ENCODE measurements around the gene PRIM2.
A peak's percentile ranks its signal among the peaks of the same experiment; 100 is the strongest.
"Not testable (repeated sequence)": the region's sequence is repeated elsewhere in the genome, so short reads cannot be mapped to it uniquely, and the experiment has no call there.

The PRIM2 gene

GRCh38 chr6:57443181-57443580, 125.8 kb downstream of the PRIM2 start:
- H3K9ac ChIP-seq (ENCODE audit: low read length); H3K27me3 ChIP-seq (ENCODE audit: control insufficient read depth, insufficient read depth, low read length); H3K4me1 ChIP-seq (ENCODE audit: control insufficient read depth, insufficient read depth, low read length); H3K36me3 ChIP-seq (ENCODE audit: control insufficient read depth, insufficient read depth, low read length); H3K4me3 ChIP-seq (ENCODE audit: low read length); H3K27ac ChIP-seq (ENCODE audit: low read depth, low read length): not testable (repeated sequence)

GRCh38 chr6:57444787-57445186, 127.4 kb downstream of the PRIM2 start:
- not testable (repeated sequence) for H3K27ac ChIP-seq (ENCODE audit: low read depth, low read length)

GRCh38 chr6:57445379-57445778, 127.9 kb downstream of the PRIM2 start:
- not testable (repeated sequence) for H3K4me1 ChIP-seq (ENCODE audit: control insufficient read depth, insufficient read depth, low read length); H3K9ac ChIP-seq (ENCODE audit: low read length); H3K27ac ChIP-seq (ENCODE audit: low read depth, low read length); H3K36me3 ChIP-seq (ENCODE audit: control insufficient read depth, insufficient read depth, low read length); H3K4me3 ChIP-seq (ENCODE audit: low read length); H3K27me3 ChIP-seq (ENCODE audit: control insufficient read depth, insufficient read depth, low read length)

More at GRCh38 chr6:57444787-57445186, 127.4 kb downstream of the PRIM2 start:
- H3K36me3 ChIP-seq (ENCODE audit: control insufficient read depth, insufficient read depth, low read length); H3K4me3 ChIP-seq (ENCODE audit: low read length); H3K27me3 ChIP-seq (ENCODE audit: control insufficient read depth, insufficient read depth, low read length); H3K9ac ChIP-seq (ENCODE audit: low read length); H3K4me1 ChIP-seq (ENCODE audit: control insufficient read depth, insufficient read depth, low read length): not testable (repeated sequence)

GRCh38 chr6:57445790-57446468, 128.5 kb downstream of the PRIM2 start:
- not testable (repeated sequence) for H3K4me1 ChIP-seq (ENCODE audit: control insufficient read depth, insufficient read depth, low read length); H3K27ac ChIP-seq (ENCODE audit: low read depth, low read length); H3K4me3 ChIP-seq (ENCODE audit: low read length); H3K27me3 ChIP-seq (ENCODE audit: control insufficient read depth, insufficient read depth, low read length); H3K9ac ChIP-seq (ENCODE audit: low read length); H3K36me3 ChIP-seq (ENCODE audit: control insufficient read depth, insufficient read depth, low read length)

- H3K27ac ChIP-seq (ENCODE audit: low read depth, low read length); H3K9ac ChIP-seq (ENCODE audit: low read length); H3K4me3 ChIP-seq (ENCODE audit: low read length); H3K4me1 ChIP-seq (ENCODE audit: control insufficient read depth, insufficient read depth, low read length); H3K36me3 ChIP-seq (ENCODE audit: control insufficient read depth, insufficient read depth, low read length); H3K27me3 ChIP-seq (ENCODE audit: control insufficient read depth, insufficient read depth, low read length): not testable (repeated sequence)
Observed at GRCh38 chr6:57449496-57450066, 132.2 kb downstream of the PRIM2 start.

GRCh38 chr6:57459781-57460180, 142.4 kb downstream of the PRIM2 start:
- H3K36me3 ChIP-seq (ENCODE audit: control insufficient read depth, insufficient read depth, low read length); H3K4me1 ChIP-seq (ENCODE audit: control insufficient read depth, insufficient read depth, low read length); H3K27me3 ChIP-seq (ENCODE audit: control insufficient read depth, insufficient read depth, low read length); H3K9ac ChIP-seq (ENCODE audit: low read length); H3K4me3 ChIP-seq (ENCODE audit: low read length); H3K27ac ChIP-seq (ENCODE audit: low read depth, low read length): not testable (repeated sequence)

GRCh38 chr6:57461022-57461421, 143.6 kb downstream of the PRIM2 start:
- H3K36me3 ChIP-seq (ENCODE audit: control insufficient read depth, insufficient read depth, low read length); H3K27me3 ChIP-seq (ENCODE audit: control insufficient read depth, insufficient read depth, low read length); H3K4me3 ChIP-seq (ENCODE audit: low read length); H3K9ac ChIP-seq (ENCODE audit: low read length); H3K4me1 ChIP-seq (ENCODE audit: control insufficient read depth, insufficient read depth, low read length); H3K27ac ChIP-seq (ENCODE audit: low read depth, low read length): not testable (repeated sequence)

GRCh38 chr6:57463809-57464208, 146.4 kb downstream of the PRIM2 start:
- not testable (repeated sequence) for H3K36me3 ChIP-seq (ENCODE audit: control insufficient read depth, insufficient read depth, low read length); H3K9ac ChIP-seq (ENCODE audit: low read length); H3K27me3 ChIP-seq (ENCODE audit: control insufficient read depth, insufficient read depth, low read length); H3K27ac ChIP-seq (ENCODE audit: low read depth, low read length); H3K4me3 ChIP-seq (ENCODE audit: low read length); H3K4me1 ChIP-seq (ENCODE audit: control insufficient read depth, insufficient read depth, low read length)

GRCh38 chr6:57465968-57466367, 148.5 kb downstream of the PRIM2 start:
- not testable (repeated sequence) for H3K36me3 ChIP-seq (ENCODE audit: control insufficient read depth, insufficient read depth, low read length); H3K9ac ChIP-seq (ENCODE audit: low read length); H3K4me3 ChIP-seq (ENCODE audit: low read length); H3K4me1 ChIP-seq (ENCODE audit: control insufficient read depth, insufficient read depth, low read length); H3K27ac ChIP-seq (ENCODE audit: low read depth, low read length); H3K27me3 ChIP-seq (ENCODE audit: control insufficient read depth, insufficient read depth, low read length)

GRCh38 chr6:57469072-57469471, 151.6 kb downstream of the PRIM2 start:
- Histone ChIP-seq H3K27ac (ENCODE audit: low read depth, low read length) (no peak overlapping the region), H3K36me3 (ENCODE audit: control insufficient read depth, insufficient read depth, low read length) (no peaks in the 10 kb centered on the region), H3K4me1 (ENCODE audit: control insufficient read depth, insufficient read depth, low read length) (peaks cover 3% of the 10 kb centered on the region), H3K4me3 (ENCODE audit: low read length) (no peak overlapping the region), H3K9ac (ENCODE audit: low read length) (no peak overlapping the region), H3K27me3 (ENCODE audit: control insufficient read depth, insufficient read depth, low read length) (no peaks in the 10 kb centered on the region)

GRCh38 chr6:57470148-57470547, 152.7 kb downstream of the PRIM2 start:
- not testable (repeated sequence) for H3K4me3 ChIP-seq (ENCODE audit: low read length); H3K27me3 ChIP-seq (ENCODE audit: control insufficient read depth, insufficient read depth, low read length)

GRCh38 chr6:57471314-57471864, 154.0 kb downstream of the PRIM2 start:
- H3K4me3 ChIP-seq (ENCODE audit: low read length); H3K27me3 ChIP-seq (ENCODE audit: control insufficient read depth, insufficient read depth, low read length); H3K4me1 ChIP-seq (ENCODE audit: control insufficient read depth, insufficient read depth, low read length); H3K36me3 ChIP-seq (ENCODE audit: control insufficient read depth, insufficient read depth, low read length); H3K9ac ChIP-seq (ENCODE audit: low read length); H3K27ac ChIP-seq (ENCODE audit: low read depth, low read length): not testable (repeated sequence)

More at GRCh38 chr6:57470148-57470547, 152.7 kb downstream of the PRIM2 start:
- H3K4me1 ChIP-seq (ENCODE audit: control insufficient read depth, insufficient read depth, low read length); H3K27ac ChIP-seq (ENCODE audit: low read depth, low read length); H3K9ac ChIP-seq (ENCODE audit: low read length); H3K36me3 ChIP-seq (ENCODE audit: control insufficient read depth, insufficient read depth, low read length): not testable (repeated sequence)

GRCh38 chr6:57472861-57473362, 155.5 kb downstream of the PRIM2 start:
- H3K9ac ChIP-seq (ENCODE audit: low read length); H3K36me3 ChIP-seq (ENCODE audit: control insufficient read depth, insufficient read depth, low read length); H3K4me3 ChIP-seq (ENCODE audit: low read length); H3K27me3 ChIP-seq (ENCODE audit: control insufficient read depth, insufficient read depth, low read length); H3K4me1 ChIP-seq (ENCODE audit: control insufficient read depth, insufficient read depth, low read length): not testable (repeated sequence)
- peak overlapping the region; percentile 32 for H3K27ac ChIP-seq (ENCODE audit: low read depth, low read length)
